ENCODE results near the gene TPST2.
"Not testable (repeated sequence)": the region's sequence is repeated elsewhere in the genome, so short reads cannot be mapped to it uniquely, and the experiment has no call there.

Gene TPST2

DNA sequence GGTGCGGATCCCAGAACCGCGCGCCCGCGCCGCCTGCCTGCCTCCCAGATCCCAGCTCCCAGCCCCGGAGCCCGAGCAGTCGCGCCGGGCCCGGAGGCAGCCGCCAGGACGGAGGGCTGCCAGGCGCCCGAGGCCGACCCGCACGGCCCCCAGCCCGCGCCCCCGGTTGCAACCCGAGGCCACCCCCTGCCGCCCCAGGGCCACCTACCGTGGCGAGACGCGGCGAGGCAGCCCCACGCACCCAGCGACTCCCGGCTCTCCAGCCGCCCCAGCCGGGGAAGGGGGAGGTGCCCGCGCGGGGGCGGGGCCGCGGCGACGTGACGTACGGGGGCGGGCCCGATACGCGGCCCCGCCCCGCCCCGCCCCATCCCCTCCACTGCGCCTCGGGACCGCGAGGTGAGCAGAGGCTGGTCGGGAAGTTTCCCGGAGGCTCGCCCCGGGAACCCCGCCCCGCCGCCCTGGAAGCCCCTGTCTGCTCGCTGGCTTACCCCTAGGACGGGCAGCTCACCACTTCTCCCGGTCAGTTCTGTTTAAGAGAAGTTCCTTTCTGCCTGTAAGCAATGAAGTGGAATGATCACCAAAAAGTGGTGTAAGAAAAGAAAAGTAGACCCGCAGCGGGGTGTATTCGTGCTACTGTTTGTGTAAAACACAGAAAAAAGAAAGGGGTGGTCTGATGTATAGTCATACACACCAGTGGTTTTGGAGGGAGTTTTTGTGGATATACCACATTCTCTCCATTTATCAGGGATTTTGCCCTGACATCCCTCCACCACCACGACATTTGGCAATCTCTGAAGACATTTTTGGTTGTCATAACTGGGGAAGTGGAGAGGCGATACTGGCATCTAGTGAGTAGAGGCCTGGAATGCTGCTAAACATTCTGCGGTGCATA is at the start of gene TPST2:
Gene TPST2, minus strand, starts transcription at position 288 of the 892 bp plus-strand sequence. CDS start 48,502 bp downstream, outside the sequence.
- no peak for DNase-seq

DNA sequence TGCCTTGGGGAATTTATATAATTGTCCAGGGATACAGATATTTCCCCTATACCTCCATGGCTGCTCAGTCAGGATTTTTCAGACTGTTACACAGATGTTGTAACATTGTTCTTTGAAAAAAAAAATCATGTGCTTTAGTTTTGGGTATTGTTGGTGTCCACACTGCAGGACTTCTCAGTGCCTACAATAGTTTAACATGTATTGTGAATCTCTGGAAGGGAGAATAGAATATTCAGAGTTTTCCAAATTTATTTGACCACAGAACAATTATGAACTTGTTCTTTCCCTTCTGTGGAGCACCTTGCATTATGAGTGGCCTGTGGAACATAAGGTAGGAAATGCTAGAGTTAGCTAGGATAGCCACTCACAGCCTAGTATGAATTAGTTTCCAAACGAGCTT is 46.4 kb upstream of the TPST2 start:
- DNase-seq, result no peak

DNA sequence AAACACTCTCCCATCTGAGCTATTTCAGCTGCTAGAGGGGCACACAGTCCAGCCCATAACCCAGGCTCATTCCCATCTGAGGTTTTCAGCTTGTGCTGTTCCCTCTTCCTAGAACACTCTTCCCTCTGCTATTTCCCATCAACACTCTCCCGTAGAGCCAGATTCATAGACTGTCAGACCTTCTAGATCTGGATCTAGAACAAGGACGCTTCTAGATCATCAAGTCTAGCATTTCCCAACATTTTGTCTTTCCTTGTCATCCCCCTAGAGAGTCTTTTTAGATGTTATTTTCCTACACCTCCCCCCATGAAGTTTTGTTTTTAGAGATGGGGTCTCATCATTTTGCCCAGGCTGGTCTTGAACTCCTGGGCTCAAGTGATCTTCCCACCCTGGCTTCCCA is 45.2 kb upstream of the TPST2 start:
- DNase-seq, result no peak

DNA sequence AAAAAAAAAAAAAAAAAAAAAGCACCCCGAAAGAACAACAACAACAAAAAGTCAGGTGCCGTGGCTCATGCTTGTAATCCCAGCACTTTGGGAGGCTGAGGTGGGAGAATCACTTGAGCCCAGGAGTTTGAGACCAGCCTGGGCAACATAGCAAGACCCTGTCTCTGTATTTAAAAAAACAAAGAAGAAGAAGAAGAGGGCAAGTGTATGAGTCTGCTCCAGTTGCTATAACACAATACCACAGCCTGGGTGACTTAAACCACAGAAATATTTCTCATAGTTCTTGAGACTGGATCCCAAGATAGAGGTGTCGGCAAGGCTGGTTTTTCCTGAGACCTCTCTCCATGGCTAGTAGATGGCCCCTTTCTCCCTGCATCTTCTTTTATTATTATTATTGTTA is 44.3 kb upstream of the TPST2 start:
- no peak for DNase-seq

DNA sequence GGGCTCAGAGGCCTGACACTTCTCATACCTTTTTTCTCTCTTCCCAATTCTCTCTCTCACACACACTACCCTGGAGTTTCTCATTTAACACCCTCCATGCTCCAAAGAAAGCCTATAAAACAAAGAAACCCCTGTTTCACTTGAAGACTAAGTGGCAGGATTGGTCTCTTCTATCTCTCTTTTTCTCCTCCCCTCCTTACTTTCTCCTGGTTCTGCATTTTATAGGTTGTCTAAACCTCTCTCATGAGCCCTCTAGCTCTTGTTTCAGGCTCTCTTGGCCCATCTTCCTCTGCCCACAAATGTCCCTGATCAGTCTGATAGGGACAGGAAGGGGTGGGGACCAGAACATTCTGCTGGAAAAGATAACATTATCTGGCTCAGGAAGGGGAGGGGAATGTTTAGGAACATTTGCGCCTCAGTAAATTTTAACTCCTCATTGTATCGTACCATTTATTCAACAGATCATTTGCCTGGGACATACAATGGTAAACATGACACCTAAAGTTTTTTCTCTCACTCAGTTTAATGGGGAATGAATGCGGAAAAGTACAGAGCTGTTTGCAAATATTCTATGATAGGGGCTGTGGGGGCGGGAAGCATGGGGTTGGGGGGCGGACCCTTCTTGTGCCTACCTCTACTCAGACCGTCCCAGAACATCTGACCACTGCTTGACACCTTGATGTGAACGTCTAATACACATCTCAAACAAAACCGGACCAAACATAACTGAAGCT is 42.7 kb upstream of the TPST2 start:
- no peak for DNase-seq

DNA sequence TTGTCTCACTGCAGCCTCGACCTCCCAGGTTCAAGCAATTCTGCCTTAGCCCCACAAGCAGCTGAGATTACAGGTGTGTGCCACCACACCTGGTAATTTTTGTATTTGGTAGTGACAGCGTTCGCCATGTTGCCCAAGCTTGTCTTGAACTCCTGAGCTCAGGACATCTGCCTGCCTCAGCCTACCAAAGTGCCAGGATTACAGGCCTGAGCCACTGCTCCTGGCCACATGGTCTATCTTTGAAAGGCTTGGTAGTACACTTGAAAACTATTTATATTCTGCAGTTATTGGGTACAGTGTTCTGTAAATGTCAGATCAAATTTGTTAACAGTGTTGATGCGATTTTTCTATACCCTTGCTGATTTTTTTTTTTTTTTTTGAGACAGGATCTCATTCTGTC is 41.4 kb upstream of the TPST2 start:
- no peak for DNase-seq

DNA sequence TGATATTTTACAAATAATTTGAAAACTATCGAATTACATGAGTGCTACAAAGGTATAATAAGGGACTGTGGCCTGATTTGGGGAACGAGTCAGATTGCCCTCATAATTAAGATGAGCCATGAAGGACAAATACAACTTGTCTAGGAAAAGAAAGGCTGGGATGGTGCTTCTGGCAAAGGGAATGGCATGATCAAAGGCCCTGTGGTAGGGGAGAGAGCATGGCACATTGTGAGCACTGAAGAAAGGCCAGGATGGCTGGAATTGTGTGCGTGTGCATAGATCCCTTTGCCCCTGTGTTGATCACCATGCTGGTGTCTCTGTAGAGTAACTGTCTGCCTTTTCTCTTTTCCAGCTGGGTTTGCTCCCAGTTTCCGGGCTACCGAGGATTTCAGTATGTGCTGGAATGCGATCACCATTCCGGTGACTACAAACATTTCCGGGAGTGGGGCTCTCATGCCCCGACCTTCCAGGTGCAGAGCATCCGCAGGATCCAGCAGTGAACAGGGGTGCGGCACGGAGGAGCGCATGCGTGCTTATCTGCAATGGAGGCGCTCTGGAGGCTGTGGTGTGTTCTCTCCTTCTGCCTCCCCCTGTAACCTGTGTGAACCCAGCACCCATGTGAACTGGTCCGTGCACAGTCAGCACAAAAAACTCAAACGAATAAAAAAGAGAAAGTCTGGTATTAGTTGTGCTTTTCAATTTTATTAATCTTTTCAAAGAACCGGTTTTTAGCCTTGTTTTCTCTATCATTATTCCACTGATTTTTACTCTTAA is 40.2 kb upstream of the TPST2 start:
- DNase-seq, result no peak

DNA sequence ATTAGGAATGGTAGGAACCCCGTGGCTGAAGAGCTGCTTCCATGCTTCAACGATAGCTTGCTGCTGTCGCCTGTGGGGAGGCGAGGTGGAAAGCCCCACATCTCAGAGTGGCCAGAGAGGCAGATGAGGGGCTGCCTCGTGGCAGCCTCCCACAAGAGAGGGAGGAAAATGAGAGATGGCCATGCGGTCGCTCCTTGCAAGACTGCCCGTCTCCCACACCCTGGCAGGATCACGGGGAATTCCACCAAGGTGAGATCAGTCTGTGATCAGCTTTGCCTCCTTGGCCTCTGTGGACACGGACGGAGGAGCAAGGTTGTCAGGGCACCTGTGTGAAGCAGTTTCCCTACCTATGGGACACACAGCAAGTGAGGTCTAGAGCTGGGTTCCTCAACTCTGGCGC is 34.9 kb upstream of the TPST2 start:
- no peak for DNase-seq

DNA sequence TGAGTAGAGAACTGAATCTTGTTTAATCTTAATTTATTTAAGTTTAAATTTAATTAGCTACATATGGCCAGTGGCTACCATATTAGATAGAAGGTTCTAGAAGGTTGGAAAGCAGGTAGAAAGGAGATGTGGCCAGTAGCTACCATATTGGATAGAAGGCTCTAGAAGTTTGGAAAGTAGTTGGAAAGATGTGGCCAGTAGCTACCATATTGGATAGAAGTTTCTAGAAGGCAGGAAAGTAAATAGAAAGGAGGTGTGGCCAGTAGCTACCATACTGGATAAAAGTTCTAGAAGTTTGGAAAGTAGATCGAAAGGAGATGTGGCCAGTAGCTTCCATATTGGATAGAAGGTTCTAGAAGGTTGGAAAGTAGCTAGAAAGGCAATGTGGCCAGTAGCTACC is 34.1 kb upstream of the TPST2 start:
- no peak for DNase-seq

DNA sequence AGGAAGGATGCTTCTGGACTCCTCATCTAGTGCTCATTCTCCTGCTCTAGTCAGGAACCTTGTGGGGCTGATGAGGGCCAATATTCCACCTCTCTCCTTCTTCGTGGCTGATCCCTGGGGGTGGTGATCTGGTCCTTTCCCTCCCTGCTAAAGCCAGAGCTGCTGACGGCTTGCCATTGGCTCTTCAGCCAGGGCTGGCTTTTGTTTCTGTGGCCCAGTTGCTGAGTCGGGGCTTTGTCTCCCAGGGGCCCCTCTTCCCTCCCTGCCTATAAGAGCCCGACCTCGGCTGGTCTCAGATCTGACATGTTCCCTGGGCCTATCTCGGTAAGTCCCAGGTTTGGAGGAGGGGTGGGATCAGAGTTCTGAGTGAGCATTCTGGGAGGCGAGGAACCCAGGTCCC is 31.7 kb upstream of the TPST2 start, which contains the start of gene CRYBA4:
Gene CRYBA4, plus strand, starts transcription at position 301 of the 400 bp plus-strand sequence. CDS start 634 bp downstream, outside the sequence.
- DNase-seq, result no peak

DNA sequence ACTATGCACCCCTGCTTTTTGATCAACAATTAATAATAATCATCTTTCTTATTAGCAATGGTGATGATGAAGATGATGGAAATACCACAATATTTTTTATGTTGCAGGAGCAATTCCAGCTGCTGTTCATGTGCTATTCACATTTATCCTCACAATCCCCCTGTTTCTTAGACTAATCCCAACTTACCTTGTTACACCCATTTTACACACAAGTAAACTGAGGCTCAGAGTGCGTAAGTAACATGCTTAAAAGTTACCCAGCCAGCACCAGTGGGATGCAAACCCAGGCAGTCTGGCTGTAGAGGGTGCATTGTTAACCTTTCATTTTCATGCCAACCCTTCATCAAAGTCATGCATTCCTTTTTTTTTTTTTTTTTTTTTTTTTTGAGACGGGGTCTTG is 30.3 kb upstream of the TPST2 start:
- no peak for DNase-seq

DNA sequence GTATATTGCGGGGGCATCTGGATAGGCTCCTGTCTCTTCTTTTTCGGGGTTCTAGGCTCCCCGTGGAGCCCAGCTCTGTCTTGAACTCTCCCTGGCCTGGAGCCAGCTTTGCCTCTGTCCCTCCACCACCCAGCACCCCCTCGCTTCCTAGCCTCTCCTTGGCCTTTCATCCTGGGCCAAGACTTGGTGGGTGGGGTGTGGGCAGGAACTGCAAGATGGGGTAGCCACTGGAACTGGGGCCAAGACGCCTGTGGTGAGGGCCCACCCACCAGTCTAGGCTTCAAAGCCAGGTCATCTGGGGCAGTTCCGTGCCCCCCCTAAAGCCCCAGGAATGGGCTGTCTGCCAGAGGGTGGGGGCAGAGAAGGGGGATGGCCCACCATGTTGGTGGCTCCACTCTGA is 29.6 kb upstream of the TPST2 start:
- DNase-seq, result no peak

DNA sequence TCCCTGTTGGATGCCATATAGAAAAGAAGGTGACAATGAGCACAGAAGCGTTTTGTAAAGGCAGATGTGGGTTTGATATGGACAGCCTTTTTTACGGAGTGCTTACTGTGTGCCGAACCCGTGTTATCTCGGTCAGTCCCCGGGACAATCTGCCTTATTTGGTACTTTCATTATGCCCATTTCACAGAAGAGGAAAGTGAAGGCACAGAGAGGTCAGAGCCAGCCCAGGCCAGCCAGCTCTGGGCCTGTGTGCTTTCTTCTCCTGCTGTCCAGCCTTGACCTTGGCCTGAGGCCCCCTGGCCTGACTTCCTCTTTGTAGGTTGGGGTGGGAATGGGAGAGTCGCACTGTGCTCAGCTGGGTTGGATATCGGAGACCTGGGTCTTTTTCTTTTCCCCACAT is 28.5 kb upstream of the TPST2 start:
- DNase-seq, result no peak

DNA sequence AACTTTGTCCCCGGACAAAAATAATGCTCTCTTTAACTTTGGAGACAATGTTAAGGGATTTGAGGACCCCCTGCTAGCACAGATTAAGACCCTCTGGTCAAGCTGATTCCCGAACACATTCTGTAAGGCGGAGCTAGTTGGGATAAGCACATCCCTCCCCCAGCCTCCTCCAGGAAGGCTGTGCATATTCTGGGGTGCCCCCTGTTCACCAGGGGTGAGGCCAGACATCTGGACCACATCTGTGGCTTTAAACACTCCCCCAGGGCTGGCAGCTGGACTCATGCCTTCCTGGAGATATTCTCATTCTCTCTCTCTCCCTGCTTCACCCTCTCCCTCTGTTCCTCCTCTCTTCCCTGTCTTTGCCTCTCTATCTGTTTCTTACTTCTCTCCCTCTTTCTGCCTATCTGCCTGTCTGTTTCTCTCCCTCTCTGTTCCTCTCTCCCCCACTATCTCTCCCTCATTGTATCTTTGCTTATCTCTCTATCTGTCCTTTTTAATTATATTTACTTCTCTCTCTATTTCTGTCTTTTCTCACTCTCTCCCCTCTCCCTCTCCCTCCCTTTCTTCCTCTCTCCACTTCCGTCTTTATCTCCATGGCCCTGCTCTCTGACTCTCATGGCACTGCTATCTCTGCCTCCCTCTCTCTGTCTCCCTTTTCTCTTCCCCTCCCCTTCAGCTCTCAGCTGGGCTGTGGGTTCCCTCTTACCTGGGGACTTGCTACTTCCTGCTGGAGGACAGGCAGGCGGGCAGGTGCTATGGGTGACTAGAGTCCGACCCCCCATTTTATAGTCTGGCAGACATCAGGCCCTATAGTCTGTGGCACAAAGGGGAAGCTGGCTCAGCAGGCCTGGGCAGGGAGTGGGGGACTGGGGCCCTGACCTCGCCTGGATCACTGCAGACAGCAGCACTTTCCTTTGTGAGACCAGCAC is 27.6 kb upstream of the TPST2 start, which contains the start of gene CRYBB1:
Gene CRYBB1, minus strand, starts transcription at position 757 of the 929 bp plus-strand sequence. CDS start 1,708 bp downstream, outside the sequence.
- no peak for DNase-seq

DNA sequence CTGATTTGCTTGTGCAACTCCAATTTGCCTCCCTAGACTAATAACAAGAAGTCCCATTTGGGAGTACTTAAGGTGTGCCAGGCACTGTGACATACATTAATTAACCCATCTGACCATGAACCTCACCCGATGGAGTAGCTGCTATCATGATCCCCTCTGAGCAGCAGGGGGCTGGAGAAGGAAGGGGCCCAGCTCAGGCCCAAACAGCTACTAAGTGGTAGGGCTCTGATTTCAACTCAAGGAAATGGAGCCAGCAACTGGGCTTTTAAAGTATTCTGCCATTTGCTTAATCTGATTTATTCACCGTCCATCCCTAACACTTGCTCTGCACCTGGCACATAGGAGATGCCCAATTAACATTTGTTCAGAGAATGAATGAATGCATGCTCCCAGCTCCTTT is 26.7 kb upstream of the TPST2 start:
- DNase-seq, result no peak

DNA sequence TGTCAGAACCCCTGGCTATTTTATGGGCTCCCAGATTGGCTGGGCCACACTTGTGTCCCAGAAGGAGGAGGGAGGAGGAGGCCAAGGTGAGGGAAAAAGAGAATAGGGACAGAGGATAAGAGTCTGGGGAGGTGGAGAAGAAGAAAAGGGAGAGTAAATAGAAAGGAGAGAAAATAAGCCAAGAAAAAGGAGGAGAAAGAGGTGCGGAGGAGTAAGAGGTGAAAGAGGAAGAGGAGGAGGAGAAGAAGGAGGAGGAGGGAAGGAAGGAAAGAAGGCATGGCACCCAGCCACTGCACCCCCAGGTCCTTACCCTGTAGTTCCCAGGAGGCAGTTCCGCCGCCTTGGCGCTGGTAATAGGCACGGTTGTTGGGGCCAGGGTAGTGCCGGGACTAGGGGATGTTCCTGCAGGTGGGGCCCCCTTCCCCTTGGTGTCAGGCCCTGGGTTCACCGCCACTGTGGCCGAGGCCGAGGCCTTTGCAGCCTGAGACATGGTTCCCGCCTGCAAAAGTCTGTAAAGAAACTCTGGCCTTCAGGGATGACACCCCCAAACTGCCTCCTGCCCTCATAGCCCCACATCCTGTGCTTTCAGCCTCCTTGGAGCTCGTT is 26.0 kb upstream of the TPST2 start:
- DNase-seq, result no peak

DNA sequence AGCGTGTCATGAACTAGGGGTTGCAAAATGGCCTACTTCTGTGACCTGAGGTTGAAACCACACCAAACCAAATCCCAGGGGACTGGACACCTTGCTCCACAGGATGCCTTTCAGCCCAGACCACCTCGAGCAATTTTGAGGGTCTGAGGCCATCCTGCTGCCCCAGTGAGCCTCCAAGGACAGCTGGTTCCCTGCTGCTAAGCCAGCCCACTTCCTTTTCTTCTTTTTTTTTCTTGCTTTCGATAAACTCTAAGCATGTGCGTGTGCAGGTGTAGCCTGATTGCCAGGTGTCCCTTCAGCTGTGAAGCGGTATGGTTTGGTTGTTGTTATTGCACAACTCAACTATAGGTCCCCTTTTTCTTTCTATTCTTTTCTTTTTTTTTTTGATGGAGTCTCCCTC is 25.2 kb upstream of the TPST2 start:
- DNase-seq, result no peak

DNA sequence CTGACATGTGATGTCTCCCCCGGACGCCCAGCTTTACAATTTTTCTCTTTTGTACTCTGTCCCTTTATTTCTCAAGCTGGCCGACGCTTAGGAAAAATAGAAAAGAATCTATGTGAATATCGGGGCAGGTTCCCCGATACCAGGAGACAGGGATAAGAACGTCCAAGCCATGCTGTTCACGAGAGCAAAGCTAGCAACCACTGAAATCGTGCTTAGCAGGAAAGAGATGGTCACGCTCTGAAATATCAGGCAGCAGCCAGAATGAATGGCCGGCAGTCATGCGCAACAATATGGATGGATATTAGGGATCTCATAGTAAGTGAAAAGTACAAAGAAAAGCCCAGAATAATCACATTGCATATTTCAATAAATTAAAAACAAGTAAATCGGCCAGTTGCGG is 24.4 kb upstream of the TPST2 start:
- no peak for DNase-seq

DNA sequence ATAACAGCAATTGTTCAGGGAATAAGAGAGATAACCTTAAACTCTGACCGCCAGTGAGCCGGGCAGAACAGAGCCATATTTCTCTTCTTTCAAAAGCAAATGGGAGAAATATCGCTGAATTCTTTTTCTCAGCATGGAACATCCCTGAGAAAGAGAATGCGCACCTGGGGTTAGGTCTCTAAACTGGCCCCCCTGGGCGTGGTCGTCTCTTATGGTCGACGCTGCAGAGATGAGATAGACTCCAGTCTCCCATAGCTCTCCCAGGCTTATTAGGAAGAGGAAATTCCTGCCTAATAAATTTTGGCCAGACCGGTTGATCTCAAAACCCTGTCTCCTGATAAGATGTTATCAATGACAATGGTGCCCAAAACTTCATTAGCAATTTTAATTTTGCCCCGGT is 23.8 kb upstream of the TPST2 start:
- not testable (repeated sequence) for DNase-seq

DNA sequence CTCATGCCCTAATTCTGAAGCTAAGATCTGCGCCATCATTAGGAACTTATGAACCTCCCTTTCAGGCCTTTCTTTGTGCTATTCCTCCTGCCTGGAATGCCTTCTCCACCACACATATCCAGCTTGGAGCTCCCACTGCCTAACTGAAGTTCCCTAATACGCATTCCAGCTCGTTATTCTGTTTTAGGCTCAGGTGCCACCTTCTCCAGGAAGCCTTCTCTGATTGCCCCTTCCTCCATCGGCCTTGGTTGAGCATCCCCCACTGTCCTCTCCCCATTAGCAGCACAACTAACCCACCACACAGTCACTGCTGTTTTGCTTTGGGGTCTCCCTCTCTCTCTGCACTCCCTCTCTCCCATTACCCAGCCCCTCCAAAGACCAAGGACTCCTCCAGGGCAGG is 22.7 kb upstream of the TPST2 start:
- no peak for DNase-seq

DNA sequence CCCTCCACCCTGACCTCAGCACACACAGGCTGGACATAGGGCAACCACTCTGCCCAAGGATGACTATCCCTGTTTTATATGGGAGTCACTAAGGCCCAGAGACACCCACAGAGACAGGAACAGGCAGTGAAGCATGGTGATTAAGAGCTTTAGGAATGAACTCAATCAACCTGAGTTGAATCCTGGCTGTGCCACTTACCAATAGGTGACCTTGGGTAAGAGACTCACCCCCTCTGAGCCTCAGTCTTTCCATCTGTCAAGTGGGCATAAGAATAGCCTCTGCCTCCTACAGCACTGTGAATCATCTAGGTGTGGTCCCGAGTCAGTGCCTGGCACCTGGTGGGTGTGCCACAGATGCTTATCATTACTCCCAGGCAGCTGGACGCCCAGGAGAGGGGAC is 21.1 kb upstream of the TPST2 start:
- DNase-seq, result no peak

Data from NCI-H510A (cell line).